H9 (cell line): ENCODE results near the gene DNAJB5. TPM values are rescaled to one million over a fixed set of nuclear protein-coding genes. Genes with fewer than 3 reads are reported as not detected.

ENCODE experiments used
- DNase-seq: peaks from one replicate; pipeline ENCODE4 v3.0.0-alpha.2; 2017
- H2AFZ ChIP-seq: one replicate; pipeline ENCODE4 v1.6.1; 2013; ENCODE audit warnings: mild to moderate bottlenecking, low read length, control low read depth, moderate library complexity
- H2AK5ac ChIP-seq: 2 replicates; pipeline ENCODE4 v1.6.1; 2013; ENCODE audit warnings: low read length, control low read depth, mixed read lengths; ENCODE audit not compliant: insufficient read length
- H2BK120ac ChIP-seq: one replicate; pipeline ENCODE4 v1.6.1; 2013; ENCODE audit warnings: low read depth, mild to moderate bottlenecking, low read length, control low read depth, inconsistent platforms; ENCODE audit not compliant: poor library complexity, severe bottlenecking
- H2BK12ac ChIP-seq: 2 replicates; pipeline ENCODE4 v1.6.1; 2013; ENCODE audit warnings: low read length, control low read depth, mixed read lengths, low read depth; ENCODE audit not compliant: insufficient read length
- H2BK15ac ChIP-seq: 2 replicates; pipeline ENCODE4 v1.6.1; 2013; ENCODE audit warnings: low read depth, low read length, control low read depth
- H2BK20ac ChIP-seq: one replicate; pipeline ENCODE4 v1.6.1; 2013; ENCODE audit warnings: low read depth, mild to moderate bottlenecking, low read length, control low read depth, inconsistent platforms; ENCODE audit not compliant: poor library complexity, severe bottlenecking
- H2BK5ac ChIP-seq: 2 replicates; pipeline ENCODE4 v1.6.1; 2013; ENCODE audit warnings: low read length, control low read depth, mixed read lengths; ENCODE audit not compliant: insufficient read length
- H3K14ac ChIP-seq: 2 replicates; pipeline ENCODE4 v1.6.1; 2013; ENCODE audit warnings: low read length, control low read depth; ENCODE audit not compliant: insufficient read depth
- H3K18ac ChIP-seq: 2 replicates; pipeline ENCODE4 v1.6.1; 2013; ENCODE audit warnings: low read depth, mild to moderate bottlenecking, mixed read lengths, low read length, control low read depth; ENCODE audit not compliant: insufficient read length
- H3K23ac ChIP-seq: 2 replicates; pipeline ENCODE4 v1.6.1; 2013; ENCODE audit warnings: low read length, control low read depth, mixed read lengths, low read depth; ENCODE audit not compliant: insufficient read length
- H3K23me2 ChIP-seq: 2 replicates; pipeline ENCODE4 v1.6.1; 2013; ENCODE audit warnings: low read depth, mild to moderate bottlenecking, mixed read lengths, low read length, control low read depth; ENCODE audit not compliant: insufficient read length, poor library complexity, severe bottlenecking
- H3K27ac ChIP-seq: 2 replicates; pipeline ENCODE4 v1.5.1; 2013; ENCODE audit warnings: low read length, control low read depth, mixed read lengths, low read depth; ENCODE audit not compliant: insufficient read length
- H3K27me3 ChIP-seq: 2 replicates; pipeline ENCODE4 v1.6.1; 2013; ENCODE audit warnings: low read length, control low read depth, inconsistent platforms; ENCODE audit not compliant: insufficient read depth
- H3K4ac ChIP-seq: 2 replicates; pipeline ENCODE4 v1.6.1; 2013; ENCODE audit warnings: low read depth, mild to moderate bottlenecking, control low read depth, inconsistent platforms, low read length, moderate library complexity
- H3K4me1 ChIP-seq: 2 replicates; pipeline ENCODE4 v1.6.1; 2013; ENCODE audit warnings: low read length, control low read depth, inconsistent platforms; ENCODE audit not compliant: insufficient read depth
- H3K4me2 ChIP-seq: 2 replicates; pipeline ENCODE4 v1.6.1; 2013; ENCODE audit warnings: low read length, control low read depth, mixed read lengths; ENCODE audit not compliant: insufficient read length, insufficient read depth
- H3K56ac ChIP-seq: 2 replicates; pipeline ENCODE4 v1.6.1; 2013; ENCODE audit warnings: low read depth, mild to moderate bottlenecking, mixed read lengths, low read length, control low read depth; ENCODE audit not compliant: insufficient read length
- H3K79me1 ChIP-seq: 2 replicates; pipeline ENCODE4 v1.6.1; 2013; ENCODE audit warnings: low read depth, mild to moderate bottlenecking, moderate library complexity, low read length, control low read depth, inconsistent platforms; ENCODE audit not compliant: insufficient read depth, poor library complexity, severe bottlenecking
- H3K79me2 ChIP-seq: 2 replicates; pipeline ENCODE4 v1.6.1; 2013; ENCODE audit warnings: low read length, control low read depth, inconsistent platforms; ENCODE audit not compliant: insufficient read depth
- H3K9ac ChIP-seq: 2 replicates; pipeline ENCODE4 v1.6.1; 2013; ENCODE audit warnings: low read length, control low read depth, mixed read lengths; ENCODE audit not compliant: insufficient read length; ENCODE audit errors: extremely low read depth
- H3K9me3 ChIP-seq: one replicate; pipeline ENCODE4 v1.6.1; 2013; ENCODE audit warnings: low read depth, low read length, inconsistent platforms; ENCODE audit not compliant: control insufficient read depth
- H3T11ph ChIP-seq: one replicate; pipeline ENCODE4 v1.6.1; 2013; ENCODE audit warnings: mild to moderate bottlenecking, low read length, control low read depth, inconsistent platforms
- H4K20me1 ChIP-seq: one replicate; pipeline ENCODE4 v1.6.1; 2013; ENCODE audit not compliant: control insufficient read depth, insufficient read length, insufficient read depth
- H4K5ac ChIP-seq: 2 replicates; pipeline ENCODE4 v1.6.1; 2013; ENCODE audit warnings: low read depth, mild to moderate bottlenecking, mixed read lengths, low read length, control low read depth; ENCODE audit not compliant: insufficient read length
- H4K8ac ChIP-seq: replicated peaks from 2 replicates; pipeline ENCODE4 v1.6.1; 2013; ENCODE audit warnings: low read length, control low read depth, mixed read lengths, low read depth; ENCODE audit not compliant: insufficient read length
- H4K91ac ChIP-seq: 2 replicates; pipeline ENCODE4 v1.6.1; 2013; ENCODE audit warnings: low read depth, mild to moderate bottlenecking, moderate library complexity, mixed read lengths, low read length, control low read depth; ENCODE audit not compliant: insufficient read length
- H3K27ac Mint-ChIP-seq, 3 experiments: 2 replicates in 2 of 3; 3 replicates in 1 of 3; pipeline ENCODE4 v1.8.0; 2020 to 2021; ENCODE audit warnings: mixed read lengths in 3 of 3, mild to moderate bottlenecking in 1 of 3, moderate library complexity in 1 of 3
- H3K27me3 Mint-ChIP-seq: 2 replicates; pipeline ENCODE4 v1.8.0; 2021; ENCODE audit warnings: low read depth, mild to moderate bottlenecking, moderate library complexity, mixed read lengths
- H3K36me3 Mint-ChIP-seq, 3 experiments: 2 replicates in 2 of 3; 3 replicates in 1 of 3; pipeline ENCODE4 v1.8.0; 2020 to 2021; ENCODE audit warnings: low read depth in 3 of 3, mixed read lengths in 3 of 3; ENCODE audit not compliant: insufficient read depth in 1 of 3
- H3K4me1 Mint-ChIP-seq, 2 experiments: 2 replicates each; pipeline ENCODE4 v1.8.0; 2020; ENCODE audit warnings: mixed read lengths in 2 of 2
- H3K4me3 Mint-ChIP-seq, 2 experiments: 2 replicates in 1 of 2; 3 replicates in 1 of 2; pipeline ENCODE4 v1.8.0; 2020 to 2021; ENCODE audit warnings: mild to moderate bottlenecking in 2 of 2, mixed read lengths in 2 of 2, moderate library complexity in 1 of 2
- H3K9me3 Mint-ChIP-seq, 2 experiments: 2 replicates in 1 of 2; 3 replicates in 1 of 2; pipeline ENCODE4 v1.8.0; 2020; ENCODE audit warnings: mild to moderate bottlenecking in 2 of 2, mixed read lengths in 2 of 2, moderate library complexity in 1 of 2
- WGBS: extraction: QIAGEN DNeasy Blood & Tissue Kit; methylation state at CpG from one replicate; pipeline ENCODE4 v1.1.7; 2013; ENCODE audit warnings: missing lambda C conversion rate, low lambda C conversion rate, mixed read lengths; ENCODE audit not compliant: insufficient read length; ENCODE audit errors: extremely low coverage; 5-methylcytosine and 5-hydroxymethylcytosine counted together
- total RNA-seq: library from RNA; stranded (reverse); gene quantifications from 2 replicates; pipeline ENCODE4 v1.2.1, GENCODE V29; 2021
- TF ChIP-seq, protein P1 (sequence below): fragments of 200-600 bp; sonication (generic); conservative IDR thresholded peaks from 3 replicates; pipeline ENCODE4 v1.8.0; 2021; ENCODE audit warnings: antibody characterized with exemption, mild to moderate bottlenecking

The DNAJB5 gene
- total RNA-seq, 1 experiment from 2014 or later = 38.9 TPM

DNA sequence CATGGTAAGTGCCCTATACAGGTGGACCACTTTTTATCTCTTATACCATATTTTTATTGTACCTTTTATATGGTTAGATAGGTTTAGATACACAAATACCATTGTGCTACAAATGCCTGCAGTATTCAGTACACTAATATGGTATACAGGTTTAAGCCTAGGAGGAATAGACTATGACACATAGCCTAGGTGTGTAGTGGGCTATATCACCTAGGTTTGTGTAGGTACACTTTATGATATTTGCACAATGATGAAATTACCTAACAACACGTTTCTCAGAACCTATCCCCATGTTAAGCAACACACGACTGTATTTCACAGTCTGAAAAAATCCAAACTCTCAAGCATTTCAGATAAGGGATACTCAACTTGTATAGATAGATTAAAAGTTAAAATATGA, 41.1 kb upstream of the DNAJB5 start:
- H4K91ac ChIP-seq = no peak overlapping the region
- no peak overlapping the region for H3K23ac ChIP-seq
- Mint-ChIP-seq H3K4me3 (no peak overlapping the region), H3K4me1 (no peaks in the 10 kb centered on the region), H3K27ac (no peak overlapping the region), H3K27me3 (peaks cover 24% of the 10 kb centered on the region), H3K9me3 (no peaks in the 10 kb centered on the region), H3K36me3 (no peaks in the 10 kb centered on the region)
- no peaks in the 10 kb centered on the region for H3K9me3 ChIP-seq
- H3K14ac ChIP-seq = no peak overlapping the region
- H3T11ph ChIP-seq = no peak overlapping the region
- no peaks in the 10 kb centered on the region for H3K79me1 ChIP-seq
- no peak overlapping the region for H2BK12ac ChIP-seq
- no peaks in the 10 kb centered on the region for H3K79me2 ChIP-seq
- H4K5ac ChIP-seq = no peak overlapping the region
- H3K9ac ChIP-seq = no peak overlapping the region
- no peak overlapping the region for H2BK15ac ChIP-seq
- WGBS = no CpG with 5 or more reads among the region's 2 CpGs
- no peaks in the 10 kb centered on the region for H3K23me2 ChIP-seq
- H4K20me1 ChIP-seq = no peaks in the 10 kb centered on the region
- no peak overlapping the region for H3K18ac ChIP-seq
- no peak overlapping the region for H3K4ac ChIP-seq
- no peak overlapping the region for H2AK5ac ChIP-seq
- TF ChIP-seq, protein P1, sequence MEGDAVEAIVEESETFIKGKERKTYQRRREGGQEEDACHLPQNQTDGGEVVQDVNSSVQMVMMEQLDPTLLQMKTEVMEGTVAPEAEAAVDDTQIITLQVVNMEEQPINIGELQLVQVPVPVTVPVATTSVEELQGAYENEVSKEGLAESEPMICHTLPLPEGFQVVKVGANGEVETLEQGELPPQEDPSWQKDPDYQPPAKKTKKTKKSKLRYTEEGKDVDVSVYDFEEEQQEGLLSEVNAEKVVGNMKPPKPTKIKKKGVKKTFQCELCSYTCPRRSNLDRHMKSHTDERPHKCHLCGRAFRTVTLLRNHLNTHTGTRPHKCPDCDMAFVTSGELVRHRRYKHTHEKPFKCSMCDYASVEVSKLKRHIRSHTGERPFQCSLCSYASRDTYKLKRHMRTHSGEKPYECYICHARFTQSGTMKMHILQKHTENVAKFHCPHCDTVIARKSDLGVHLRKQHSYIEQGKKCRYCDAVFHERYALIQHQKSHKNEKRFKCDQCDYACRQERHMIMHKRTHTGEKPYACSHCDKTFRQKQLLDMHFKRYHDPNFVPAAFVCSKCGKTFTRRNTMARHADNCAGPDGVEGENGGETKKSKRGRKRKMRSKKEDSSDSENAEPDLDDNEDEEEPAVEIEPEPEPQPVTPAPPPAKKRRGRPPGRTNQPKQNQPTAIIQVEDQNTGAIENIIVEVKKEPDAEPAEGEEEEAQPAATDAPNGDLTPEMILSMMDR = no peak
- no peaks in the 10 kb centered on the region for H3K4me1 ChIP-seq
- no peak overlapping the region for H2BK20ac ChIP-seq
- H2AFZ ChIP-seq = no peak overlapping the region
- H3K56ac ChIP-seq = no peak overlapping the region
- H2BK120ac ChIP-seq = no peak overlapping the region
- no peak overlapping the region for H3K27ac ChIP-seq
- no peak for DNase-seq
- H2BK5ac ChIP-seq = no peak overlapping the region
- H4K8ac ChIP-seq = no peak overlapping the region
- H3K4me2 ChIP-seq = no peak overlapping the region
- H3K27me3 ChIP-seq = no peaks in the 10 kb centered on the region
